Measurements from ENCODE around the gene GABARAP.

Gene GABARAP

GRCh38 chr17:7241783-7242716, at the start of gene GABARAP:
Gene GABARAP, minus strand, starts transcription at chr17:7242449. Its CDS starts 119 bp downstream, at chr17:7242330.
- DNase-seq (ENCODE audit: low read depth) = peak; percentile 92

GRCh38 chr17:7290685-7291084, 48.4 kb upstream of the GABARAP start:
- no peak for DNase-seq (ENCODE audit: low read depth)

- DNase-seq (ENCODE audit: low read depth) = no peak
These were observed 47.9 kb upstream of the GABARAP start for GRCh38 chr17:7290166-7290565.

DNA sequence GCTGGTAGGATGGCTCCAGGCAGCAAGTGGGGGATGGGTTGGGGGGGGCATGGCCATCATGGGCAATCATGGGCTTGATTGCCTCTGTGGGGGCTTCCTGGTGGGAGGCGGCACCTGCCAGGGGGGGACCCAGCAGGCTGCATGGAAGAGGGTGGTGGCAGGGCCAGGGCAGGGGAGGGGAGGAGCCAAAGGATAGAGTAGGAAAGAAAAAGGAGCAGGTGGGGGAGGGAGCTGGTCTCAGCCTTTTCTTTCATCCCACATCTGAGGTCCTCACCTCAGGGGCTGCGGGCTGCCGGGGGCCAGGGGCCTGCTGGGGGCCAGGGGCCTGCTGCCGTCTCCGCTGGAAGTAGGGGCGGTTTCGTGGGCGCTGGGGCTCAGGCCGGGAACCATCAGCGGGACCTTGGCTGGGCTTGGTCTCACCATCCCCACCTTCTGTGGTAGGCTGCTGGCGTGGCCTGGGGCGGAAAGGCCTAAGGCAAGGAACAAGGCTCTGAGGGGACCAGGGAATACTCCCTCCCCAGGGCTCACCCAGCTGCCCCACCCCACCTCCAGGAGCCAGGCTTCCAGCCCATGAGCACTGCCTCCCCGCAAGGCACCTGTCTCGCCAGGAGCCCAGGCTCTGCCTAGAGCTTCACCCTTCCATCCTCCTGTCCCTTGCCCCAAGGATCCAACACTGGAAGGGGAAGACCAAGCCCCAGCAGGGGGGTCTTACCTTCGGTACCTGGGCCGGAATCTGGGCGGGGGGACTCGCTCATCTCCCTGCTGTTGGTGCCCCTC, 47.2 kb upstream of the GABARAP start:
- no peak for DNase-seq (ENCODE audit: low read depth)

DNA sequence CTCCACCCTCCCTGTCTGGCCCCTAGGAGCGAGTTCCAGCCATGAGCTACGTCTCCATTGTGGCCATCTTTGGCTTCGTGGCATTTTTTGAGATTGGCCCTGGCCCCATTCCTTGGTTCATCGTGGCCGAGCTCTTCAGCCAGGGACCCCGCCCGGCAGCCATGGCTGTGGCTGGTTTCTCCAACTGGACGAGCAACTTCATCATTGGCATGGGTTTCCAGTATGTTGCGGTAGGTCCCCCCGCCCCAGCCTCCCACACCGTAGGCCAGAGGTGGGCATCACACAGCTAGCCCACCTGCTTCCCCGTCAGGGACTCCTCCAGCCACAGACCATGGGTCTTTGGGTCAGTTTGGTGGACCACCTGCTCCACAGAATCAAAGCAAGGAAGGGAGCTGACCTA, 43.4 kb upstream of the GABARAP start:
- DNase-seq (ENCODE audit: low read depth) = no peak

GRCh38 chr17:7284911-7285310, 42.7 kb upstream of the GABARAP start:
- DNase-seq (ENCODE audit: low read depth) = no peak

DNA sequence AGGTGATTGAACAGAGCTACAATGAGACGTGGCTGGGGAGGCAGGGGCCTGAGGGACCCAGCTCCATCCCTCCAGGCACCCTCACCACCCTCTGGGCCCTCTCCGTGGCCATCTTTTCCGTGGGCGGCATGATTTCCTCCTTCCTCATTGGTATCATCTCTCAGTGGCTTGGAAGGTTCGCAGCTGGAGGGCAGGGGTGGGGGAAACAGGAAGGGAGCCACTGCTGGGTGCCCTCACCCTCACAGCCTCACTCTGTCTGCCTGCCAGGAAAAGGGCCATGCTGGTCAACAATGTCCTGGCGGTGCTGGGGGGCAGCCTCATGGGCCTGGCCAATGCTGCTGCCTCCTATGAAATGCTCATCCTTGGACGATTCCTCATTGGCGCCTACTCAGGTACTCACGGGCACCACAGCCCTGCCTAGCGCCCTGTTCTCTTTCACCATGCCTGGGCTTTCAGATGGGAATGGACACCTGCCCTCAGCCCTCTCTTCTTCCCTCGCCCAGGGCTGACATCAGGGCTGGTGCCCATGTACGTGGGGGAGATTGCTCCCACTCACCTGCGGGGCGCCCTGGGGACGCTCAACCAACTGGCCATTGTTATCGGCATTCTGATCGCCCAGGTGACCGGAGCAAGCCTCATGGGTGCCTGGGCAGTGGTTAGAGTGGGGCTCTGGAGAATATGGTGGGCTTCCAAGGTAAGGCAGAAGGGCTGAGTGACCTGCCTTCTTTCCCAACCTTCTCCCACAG, 41.4 kb upstream of the GABARAP start:
- no peak for DNase-seq (ENCODE audit: low read depth)

- DNase-seq (ENCODE audit: low read depth) = no peak
These were observed 40.6 kb upstream of the GABARAP start for GRCh38 chr17:7282752-7283321.

DNA sequence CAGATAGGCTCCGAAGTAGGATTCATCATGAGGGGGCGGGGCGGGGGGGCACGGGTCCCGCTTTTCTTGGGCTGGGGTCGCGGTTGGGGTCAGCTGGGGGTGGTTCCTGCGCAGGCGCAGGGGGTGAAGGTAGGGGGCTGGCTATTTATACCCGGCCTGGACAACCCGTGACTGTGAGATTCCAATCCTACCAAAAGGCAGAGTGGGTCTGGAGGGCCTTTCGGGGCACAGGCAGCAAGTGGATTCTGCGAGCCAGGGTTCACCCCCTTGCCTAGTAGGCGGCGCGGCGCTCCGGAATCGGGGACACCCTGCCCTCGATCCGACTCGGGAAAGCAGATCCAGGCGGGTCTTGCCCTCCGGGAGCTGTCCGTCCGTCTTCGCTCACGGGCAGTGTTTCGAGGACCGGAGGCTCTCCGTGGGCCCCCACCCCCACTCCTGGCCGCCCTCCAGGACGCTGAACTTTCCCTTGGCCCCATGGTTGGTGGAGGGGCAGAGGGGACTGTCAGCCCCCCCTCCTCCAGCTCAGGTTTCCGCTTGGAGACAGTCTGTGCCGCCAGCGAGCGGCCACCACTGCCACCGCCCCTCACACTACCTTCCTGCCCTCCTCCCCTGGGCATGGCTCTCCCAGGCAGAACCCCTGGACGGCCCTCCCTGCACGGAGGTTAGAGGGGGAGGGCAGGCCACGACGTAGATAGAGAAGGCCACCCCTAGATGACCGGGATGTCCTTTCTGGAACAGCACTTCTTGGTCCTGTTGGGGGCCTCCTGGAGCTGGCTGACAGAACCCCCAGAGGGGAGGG, 39.9 kb upstream of the GABARAP start:
- DNase-seq (ENCODE audit: low read depth) = no peak

- peak; percentile 65 for DNase-seq (ENCODE audit: low read depth)
These were observed 39.1 kb upstream of the GABARAP start, which contains the start of gene SLC2A4 for GRCh38 chr17:7281074-7281952. Gene SLC2A4, plus strand, starts transcription at chr17:7281718. Its CDS starts 217 bp downstream, at chr17:7281935.

DNA sequence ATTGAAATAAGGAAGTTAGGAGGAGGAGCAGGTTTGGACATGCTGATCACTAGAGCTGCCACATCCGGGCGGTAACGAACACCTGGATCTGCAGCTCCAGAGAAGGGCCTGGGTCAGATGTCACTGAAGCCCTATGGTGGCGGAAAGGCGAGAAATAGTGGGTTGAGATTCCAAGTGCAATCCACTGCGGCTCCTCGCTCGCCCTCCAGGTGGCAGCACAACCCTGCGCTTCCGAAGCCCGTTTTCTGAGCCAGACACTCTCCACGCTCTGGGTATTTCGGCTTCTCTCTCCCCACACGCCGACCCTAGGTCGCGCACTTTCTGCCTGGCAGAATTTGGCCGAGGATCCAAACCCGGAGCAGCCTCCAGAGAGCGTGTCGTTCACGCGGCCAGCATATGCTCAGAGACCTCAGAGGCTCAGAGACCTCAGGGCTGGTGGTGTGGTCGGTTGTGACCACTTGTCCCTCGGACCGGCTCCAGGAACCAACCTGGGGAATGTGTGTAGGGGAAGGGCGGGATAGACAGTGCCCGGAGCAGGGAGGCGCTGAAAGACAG, 38.3 kb upstream of the GABARAP start:
- DNase-seq (ENCODE audit: low read depth) = peak; percentile 78

- no peak for DNase-seq (ENCODE audit: low read depth)
These were observed 37.2 kb upstream of the GABARAP start for GRCh38 chr17:7279448-7279847.

- no peak for DNase-seq (ENCODE audit: low read depth)
These were observed 24.5 kb upstream of the GABARAP start for GRCh38 chr17:7266784-7267183.

DNA sequence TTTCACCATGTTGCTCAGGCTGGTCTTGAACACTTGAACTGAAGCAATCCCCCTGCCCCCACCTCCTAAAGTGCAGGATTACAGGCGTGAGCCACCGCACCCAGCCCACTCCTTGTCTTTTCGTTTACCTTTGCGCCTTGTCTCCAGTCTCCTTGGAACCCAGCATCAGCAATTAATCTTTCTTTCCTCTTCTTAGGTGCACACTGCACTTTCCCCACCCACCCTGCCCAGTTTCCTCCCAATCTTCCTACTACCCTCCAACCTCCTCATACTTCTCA, 21.5 kb upstream of the GABARAP start:
- no peak for DNase-seq (ENCODE audit: low read depth)

GRCh38 chr17:7262935-7263800, 20.9 kb upstream of the GABARAP start:
- DNase-seq (ENCODE audit: low read depth) = no peak

DNA sequence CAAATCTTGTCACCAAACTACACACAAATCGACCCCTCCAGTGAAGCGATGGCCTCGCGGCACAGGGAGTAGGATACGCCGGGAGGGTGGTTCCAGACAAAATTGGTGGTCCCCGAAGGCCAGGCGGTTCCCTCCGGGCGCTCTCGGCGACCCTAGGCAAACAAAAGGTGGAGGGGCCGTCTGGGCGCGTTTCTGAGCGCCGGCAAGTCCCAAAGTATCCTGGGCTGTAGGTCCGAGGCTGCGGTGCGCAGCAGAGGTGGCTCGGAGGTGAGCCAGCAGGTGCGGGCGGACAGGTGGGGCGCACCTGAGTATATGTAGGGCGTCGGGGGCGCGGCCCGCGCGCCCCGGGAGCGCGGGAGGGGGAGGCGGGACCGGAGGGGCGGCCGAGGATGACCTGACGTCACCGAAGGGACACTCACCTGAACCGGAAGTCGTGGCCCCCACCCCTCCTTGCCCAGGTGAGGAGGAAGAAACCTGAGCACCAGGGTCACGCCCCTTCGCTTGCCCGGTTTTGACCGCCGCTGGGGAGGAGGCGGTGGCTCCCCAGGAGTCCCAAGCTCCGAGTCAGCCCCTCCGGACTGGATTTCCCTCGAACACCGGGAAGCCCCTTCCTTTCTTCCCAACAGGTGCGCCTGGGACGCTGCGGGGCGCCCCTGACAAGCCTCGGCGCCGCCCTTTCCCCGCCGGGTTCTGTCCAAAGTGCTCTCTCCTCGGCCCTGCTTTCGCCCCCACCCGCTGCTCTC, 20.1 kb upstream of the GABARAP start, which contains the start of gene CLDN7:
TSS of gene CLDN7 (minus strand) at position 287 of the 743 bp plus-strand sequence. CDS start 435 bp downstream, outside the sequence.
- DNase-seq (ENCODE audit: low read depth) = no peak

GRCh38 chr17:7261379-7262191, 19.3 kb upstream of the GABARAP start:
- DNase-seq (ENCODE audit: low read depth) = no peak

Data from activated gamma-delta T cell treated with anti-CD3 and anti-CD28 coated beads, Interleukin-2, amount 50 U/mL, for 16 hours (primary cell).